Measurements from ENCODE around the gene C22orf39. TPM values are rescaled to one million over a fixed set of nuclear protein-coding genes. Genes with fewer than 3 reads are reported as not detected.
"Not testable (repeated sequence)": the region's sequence is repeated elsewhere in the genome, so short reads cannot be mapped to it uniquely, and the experiment has no call there.

The C22orf39 gene
- total RNA-seq, 1 donor from 2014 or later, result 36.4 TPM

DNA sequence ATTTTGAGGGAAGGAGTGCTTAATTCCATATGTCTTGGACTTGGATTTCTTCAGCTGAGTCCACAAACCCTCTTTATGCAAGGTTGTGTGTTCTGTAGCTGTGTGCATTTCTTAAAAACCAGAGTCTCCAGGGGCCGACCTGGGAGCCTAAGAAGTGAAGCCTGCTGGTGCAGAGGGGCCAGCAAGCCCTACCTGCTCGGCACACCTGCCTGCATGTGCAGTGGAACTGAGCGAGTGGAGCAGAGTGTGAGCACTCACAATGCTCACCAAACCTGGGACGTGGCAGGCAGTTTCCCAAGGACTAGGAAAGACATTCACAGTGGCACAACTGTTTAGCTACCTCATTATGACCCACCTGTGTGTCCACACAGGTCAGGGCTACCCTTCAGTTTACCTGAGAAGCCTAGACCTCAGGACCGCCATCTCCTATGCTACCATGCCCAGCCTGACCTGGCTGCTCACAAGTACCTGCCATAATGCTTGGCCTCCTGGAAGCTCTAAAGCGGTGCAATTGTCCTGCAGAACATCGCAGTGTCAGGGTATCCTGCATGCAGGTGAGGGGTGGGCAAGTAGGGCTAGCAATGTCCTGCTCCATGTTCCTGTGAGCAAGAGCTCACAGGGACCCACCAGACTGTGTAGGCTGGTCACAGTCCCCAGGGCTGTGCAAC, 3.8 kb downstream of the C22orf39 start:
- ATAC-seq (no peak), DNase-seq (no peak)
- Histone ChIP-seq H3K27me3 (ENCODE audit: low read depth) (no peaks in the 10 kb centered on the region), H3K9me3 (no peaks in the 10 kb centered on the region), H3K27ac (no peak overlapping the region), H3K4me3 (no peak overlapping the region), H3K4me1 (peaks cover 29% of the 10 kb centered on the region), H3K36me3 (peaks cover 25% of the 10 kb centered on the region)
- intact Hi-C loops (cut with DNase I), result no loop called here
- TF ChIP-seq, protein P1, sequence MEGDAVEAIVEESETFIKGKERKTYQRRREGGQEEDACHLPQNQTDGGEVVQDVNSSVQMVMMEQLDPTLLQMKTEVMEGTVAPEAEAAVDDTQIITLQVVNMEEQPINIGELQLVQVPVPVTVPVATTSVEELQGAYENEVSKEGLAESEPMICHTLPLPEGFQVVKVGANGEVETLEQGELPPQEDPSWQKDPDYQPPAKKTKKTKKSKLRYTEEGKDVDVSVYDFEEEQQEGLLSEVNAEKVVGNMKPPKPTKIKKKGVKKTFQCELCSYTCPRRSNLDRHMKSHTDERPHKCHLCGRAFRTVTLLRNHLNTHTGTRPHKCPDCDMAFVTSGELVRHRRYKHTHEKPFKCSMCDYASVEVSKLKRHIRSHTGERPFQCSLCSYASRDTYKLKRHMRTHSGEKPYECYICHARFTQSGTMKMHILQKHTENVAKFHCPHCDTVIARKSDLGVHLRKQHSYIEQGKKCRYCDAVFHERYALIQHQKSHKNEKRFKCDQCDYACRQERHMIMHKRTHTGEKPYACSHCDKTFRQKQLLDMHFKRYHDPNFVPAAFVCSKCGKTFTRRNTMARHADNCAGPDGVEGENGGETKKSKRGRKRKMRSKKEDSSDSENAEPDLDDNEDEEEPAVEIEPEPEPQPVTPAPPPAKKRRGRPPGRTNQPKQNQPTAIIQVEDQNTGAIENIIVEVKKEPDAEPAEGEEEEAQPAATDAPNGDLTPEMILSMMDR (IDR thresholded peaks at IDR 0.05), result no peak

DNA sequence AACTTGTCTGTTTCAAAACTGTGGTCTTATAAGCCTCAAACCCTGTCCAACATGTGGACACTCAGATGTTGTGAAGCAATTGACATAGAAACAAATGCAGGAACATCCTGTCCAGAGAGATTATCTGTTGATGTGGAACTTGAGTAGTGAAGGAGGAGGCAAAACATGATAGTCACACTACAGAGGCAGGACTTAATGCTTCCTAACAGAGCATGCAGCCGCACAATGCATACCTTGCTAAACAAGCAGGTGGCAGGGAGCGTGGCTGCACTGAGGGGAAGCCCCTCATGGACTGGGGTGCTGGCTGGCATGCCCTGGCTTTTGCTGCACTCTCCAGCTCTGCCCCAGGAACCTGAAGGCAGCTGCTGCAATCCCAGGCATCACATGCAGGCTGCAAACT, 5.3 kb downstream of the C22orf39 start:
- ATAC-seq, result no peak
- TF ChIP-seq, protein P1 (IDR thresholded peaks at IDR 0.05), result no peak

DNA sequence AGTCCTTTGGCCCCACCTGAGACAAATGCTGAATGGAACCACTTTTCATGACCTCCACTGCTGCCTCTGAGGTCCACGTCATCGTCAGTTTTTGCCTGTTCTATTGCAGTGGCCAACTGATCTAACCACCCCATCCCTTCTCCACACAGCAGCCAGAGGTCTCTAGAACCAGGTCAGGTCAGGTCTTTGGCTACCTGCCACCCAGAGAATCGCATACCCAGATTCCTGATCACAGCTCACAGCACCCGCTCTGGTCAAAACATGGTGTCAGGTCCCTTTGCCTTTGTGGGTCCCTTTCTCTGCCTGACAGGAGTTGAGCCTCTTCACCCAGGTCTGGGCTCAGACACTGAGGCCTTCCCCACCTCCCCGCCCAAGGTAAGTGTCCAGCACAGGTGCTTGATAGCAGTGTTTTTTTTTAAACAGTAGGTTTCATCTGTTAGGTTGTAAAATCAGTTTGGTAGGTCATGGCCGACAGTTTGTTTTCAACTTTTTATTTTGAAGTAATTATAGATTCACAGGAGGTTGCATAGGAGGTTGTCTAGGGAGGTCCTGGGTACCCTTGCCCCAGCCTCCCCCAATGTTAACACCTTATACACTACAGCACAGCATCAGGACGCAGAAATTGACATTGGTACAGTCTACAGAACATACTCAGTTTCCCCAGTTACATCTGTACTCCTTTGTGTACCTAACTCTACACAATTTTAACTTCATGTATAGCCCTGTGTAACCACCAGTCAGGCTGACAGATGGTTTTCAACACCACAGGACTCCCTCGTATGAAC, 6.9 kb downstream of the C22orf39 start:
- peaks cover 47% of the 10 kb centered on the region for H3K36me3 ChIP-seq

More for the DNA sequence above, 5.3 kb downstream of the C22orf39 start:
- H3K4me1 ChIP-seq, result peaks cover 21% of the 10 kb centered on the region
- no peak overlapping the region for H3K4me3 ChIP-seq
- H3K27me3 ChIP-seq (ENCODE audit: low read depth), result no peaks in the 10 kb centered on the region
- no peak for DNase-seq
- no peaks in the 10 kb centered on the region for H3K9me3 ChIP-seq
- H3K36me3 ChIP-seq, result peaks cover 33% of the 10 kb centered on the region
- intact Hi-C loops (cut with DNase I), result no loop called here
- no peak overlapping the region for H3K27ac ChIP-seq

DNA sequence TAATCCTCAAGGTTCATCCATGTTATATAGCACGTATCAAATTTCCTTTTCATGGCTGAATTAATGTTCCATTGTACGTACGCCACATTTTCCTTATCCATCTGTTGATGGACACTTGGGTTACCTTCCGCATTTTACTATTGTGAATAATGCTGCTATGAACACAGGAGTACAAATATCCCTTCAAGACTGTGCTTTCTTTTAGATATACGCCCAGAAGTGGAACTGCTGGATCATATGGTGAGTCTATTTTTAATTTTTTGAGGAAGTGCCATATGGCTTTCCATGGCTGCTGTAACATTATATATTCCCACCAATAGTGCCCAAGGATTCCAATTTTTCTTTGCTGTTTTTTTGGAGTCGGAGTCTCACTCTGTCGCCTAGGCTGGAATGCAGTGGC, 9.2 kb downstream of the C22orf39 start:
- TF ChIP-seq, protein P1 (IDR thresholded peaks at IDR 0.05), result no peak
- no peaks in the 10 kb centered on the region for H3K9me3 ChIP-seq
- DNase-seq (no peak), ATAC-seq (no peak)
- peaks cover 2% of the 10 kb centered on the region for H3K4me1 ChIP-seq
- H3K4me3 ChIP-seq, result no peak overlapping the region
- H3K27me3 ChIP-seq (ENCODE audit: low read depth), result no peaks in the 10 kb centered on the region
- intact Hi-C loops (cut with DNase I), result no loop called here
- peaks cover 50% of the 10 kb centered on the region for H3K36me3 ChIP-seq
- H3K27ac ChIP-seq, result no peak overlapping the region

More for the DNA sequence above, 6.9 kb downstream of the C22orf39 start:
- H3K27ac ChIP-seq, result no peak overlapping the region
- no peaks in the 10 kb centered on the region for H3K27me3 ChIP-seq (ENCODE audit: low read depth)
- H3K4me1 ChIP-seq, result peaks cover 8% of the 10 kb centered on the region
- ATAC-seq (no peak), DNase-seq (no peak)
- TF ChIP-seq, protein P1 (IDR thresholded peaks at IDR 0.05), result no peak
- no peak overlapping the region for H3K4me3 ChIP-seq
- intact Hi-C loops (cut with DNase I), result no loop called here
- no peaks in the 10 kb centered on the region for H3K9me3 ChIP-seq

DNA sequence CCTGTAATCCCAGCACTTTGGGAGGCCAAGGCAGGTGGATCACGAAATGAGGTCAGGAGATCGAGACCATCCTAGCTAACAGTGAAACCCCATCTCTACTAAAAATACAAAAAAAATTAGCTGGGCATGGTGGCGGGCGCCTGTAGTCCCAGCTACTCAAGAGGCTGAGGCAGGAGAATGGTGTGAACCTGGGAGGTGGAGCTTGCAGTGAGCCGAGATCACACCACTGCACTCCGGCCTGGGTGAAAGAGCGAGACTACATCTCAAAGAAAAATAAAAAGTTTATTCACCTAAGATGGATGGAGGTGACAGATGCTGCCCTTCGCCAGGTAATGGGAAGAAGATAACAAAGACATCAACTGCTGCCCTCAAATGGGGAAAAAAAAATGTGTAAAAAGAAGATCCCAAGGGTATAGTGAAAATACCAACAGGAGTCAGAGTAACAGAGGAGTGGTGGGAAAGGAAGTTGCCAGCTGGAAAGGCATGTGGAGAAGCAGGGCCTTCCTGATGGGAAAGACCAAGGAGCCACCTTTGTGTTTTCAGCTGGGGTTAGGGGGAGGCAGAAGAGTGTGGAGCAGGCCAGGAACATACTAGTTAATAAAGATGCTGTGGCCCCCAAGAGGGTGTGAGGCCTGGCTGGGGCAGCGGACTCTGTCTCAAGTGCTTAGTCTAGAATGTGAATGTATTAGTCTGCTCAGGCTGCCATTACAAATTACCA, 10.9 kb downstream of the C22orf39 start:
- DNase-seq; intact Hi-C loops (cut with DNase I); H3K4me1 ChIP-seq; H3K27ac ChIP-seq; ATAC-seq; H3K27me3 ChIP-seq (ENCODE audit: low read depth); H3K9me3 ChIP-seq; H3K4me3 ChIP-seq: not testable (repeated sequence)
- H3K36me3 ChIP-seq, result peaks cover 39% of the 10 kb centered on the region

All from lower lobe of right lung (tissue), 2 donors.